ENCODE measurements around the gene CNTN5. TPM values are rescaled to one million over a fixed set of nuclear protein-coding genes. Genes with fewer than 3 reads are reported as not detected.
A peak's percentile ranks its signal among the peaks of the same experiment; 100 is the strongest.

Gene CNTN5
- polyA plus RNA-seq, 1 donor from 2014 or later: 1.1 TPM

GRCh38 chr11:100308202-100308601 lies 1287.5 kb downstream of the CNTN5 start:
- no peaks in the 10 kb centered on the region for H3K9me2 ChIP-seq (ENCODE audit: insufficient read depth, low read length)
- TF ChIP-seq, protein P1, sequence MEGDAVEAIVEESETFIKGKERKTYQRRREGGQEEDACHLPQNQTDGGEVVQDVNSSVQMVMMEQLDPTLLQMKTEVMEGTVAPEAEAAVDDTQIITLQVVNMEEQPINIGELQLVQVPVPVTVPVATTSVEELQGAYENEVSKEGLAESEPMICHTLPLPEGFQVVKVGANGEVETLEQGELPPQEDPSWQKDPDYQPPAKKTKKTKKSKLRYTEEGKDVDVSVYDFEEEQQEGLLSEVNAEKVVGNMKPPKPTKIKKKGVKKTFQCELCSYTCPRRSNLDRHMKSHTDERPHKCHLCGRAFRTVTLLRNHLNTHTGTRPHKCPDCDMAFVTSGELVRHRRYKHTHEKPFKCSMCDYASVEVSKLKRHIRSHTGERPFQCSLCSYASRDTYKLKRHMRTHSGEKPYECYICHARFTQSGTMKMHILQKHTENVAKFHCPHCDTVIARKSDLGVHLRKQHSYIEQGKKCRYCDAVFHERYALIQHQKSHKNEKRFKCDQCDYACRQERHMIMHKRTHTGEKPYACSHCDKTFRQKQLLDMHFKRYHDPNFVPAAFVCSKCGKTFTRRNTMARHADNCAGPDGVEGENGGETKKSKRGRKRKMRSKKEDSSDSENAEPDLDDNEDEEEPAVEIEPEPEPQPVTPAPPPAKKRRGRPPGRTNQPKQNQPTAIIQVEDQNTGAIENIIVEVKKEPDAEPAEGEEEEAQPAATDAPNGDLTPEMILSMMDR (IDR thresholded peaks at IDR 0.05; ENCODE audit: poor library complexity, severe bottlenecking): no peak
- TF ChIP-seq, protein P2, sequence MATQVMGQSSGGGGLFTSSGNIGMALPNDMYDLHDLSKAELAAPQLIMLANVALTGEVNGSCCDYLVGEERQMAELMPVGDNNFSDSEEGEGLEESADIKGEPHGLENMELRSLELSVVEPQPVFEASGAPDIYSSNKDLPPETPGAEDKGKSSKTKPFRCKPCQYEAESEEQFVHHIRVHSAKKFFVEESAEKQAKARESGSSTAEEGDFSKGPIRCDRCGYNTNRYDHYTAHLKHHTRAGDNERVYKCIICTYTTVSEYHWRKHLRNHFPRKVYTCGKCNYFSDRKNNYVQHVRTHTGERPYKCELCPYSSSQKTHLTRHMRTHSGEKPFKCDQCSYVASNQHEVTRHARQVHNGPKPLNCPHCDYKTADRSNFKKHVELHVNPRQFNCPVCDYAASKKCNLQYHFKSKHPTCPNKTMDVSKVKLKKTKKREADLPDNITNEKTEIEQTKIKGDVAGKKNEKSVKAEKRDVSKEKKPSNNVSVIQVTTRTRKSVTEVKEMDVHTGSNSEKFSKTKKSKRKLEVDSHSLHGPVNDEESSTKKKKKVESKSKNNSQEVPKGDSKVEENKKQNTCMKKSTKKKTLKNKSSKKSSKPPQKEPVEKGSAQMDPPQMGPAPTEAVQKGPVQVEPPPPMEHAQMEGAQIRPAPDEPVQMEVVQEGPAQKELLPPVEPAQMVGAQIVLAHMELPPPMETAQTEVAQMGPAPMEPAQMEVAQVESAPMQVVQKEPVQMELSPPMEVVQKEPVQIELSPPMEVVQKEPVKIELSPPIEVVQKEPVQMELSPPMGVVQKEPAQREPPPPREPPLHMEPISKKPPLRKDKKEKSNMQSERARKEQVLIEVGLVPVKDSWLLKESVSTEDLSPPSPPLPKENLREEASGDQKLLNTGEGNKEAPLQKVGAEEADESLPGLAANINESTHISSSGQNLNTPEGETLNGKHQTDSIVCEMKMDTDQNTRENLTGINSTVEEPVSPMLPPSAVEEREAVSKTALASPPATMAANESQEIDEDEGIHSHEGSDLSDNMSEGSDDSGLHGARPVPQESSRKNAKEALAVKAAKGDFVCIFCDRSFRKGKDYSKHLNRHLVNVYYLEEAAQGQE (IDR thresholded peaks at IDR 0.05; ENCODE audit: borderline replicate concordance): no peak
- TF ChIP-seq TAF1 (IDR thresholded peaks at IDR 0.05; ENCODE audit: low read depth) (no peak), SMC3 (conservative IDR thresholded peaks at IDR 0.05; ENCODE audit: poor library complexity) (no peak), MXI1 (conservative IDR thresholded peaks at IDR 0.05; ENCODE audit: poor library complexity, severe bottlenecking) (no peak), POLR2AphosphoS5 (IDR thresholded peaks at IDR 0.05) (peak; percentile 74), EP300 (conservative IDR thresholded peaks at IDR 0.05; ENCODE audit: poor library complexity, severe bottlenecking) (peak; percentile 61)
- no peaks in the 10 kb centered on the region for H4K20me1 ChIP-seq (ENCODE audit: insufficient read depth)
- no peak overlapping the region for H3K27ac ChIP-seq (ENCODE audit: low read length)
- H3K27me3 ChIP-seq (ENCODE audit: insufficient read depth, low read depth, low read length): no peaks in the 10 kb centered on the region
- no peak overlapping the region for H2AFZ ChIP-seq (ENCODE audit: low read depth, low read length)
- H3K79me2 ChIP-seq (replicated peaks; ENCODE audit: insufficient read depth, low read length): no peaks in the 10 kb centered on the region
- no peaks in the 10 kb centered on the region for H3F3A ChIP-seq (ENCODE audit: insufficient read depth, low read length, poor library complexity, severe bottlenecking)
- no peak overlapping the region for H3K4me3 ChIP-seq (ENCODE audit: low read length)
- no peaks in the 10 kb centered on the region for H3K9me3 ChIP-seq (ENCODE audit: low read length)
- H3K4me2 ChIP-seq (ENCODE audit: low read length): no peak overlapping the region
- H3K36me3 ChIP-seq (ENCODE audit: insufficient read depth, low read length): no peaks in the 10 kb centered on the region
- no peak overlapping the region for H3K9ac ChIP-seq (ENCODE audit: low read length)

GRCh38 chr11:100315946-100316345 lies 1295.2 kb downstream of the CNTN5 start:
- Histone ChIP-seq H3K27me3 (ENCODE audit: insufficient read depth, low read depth, low read length) (no peaks in the 10 kb centered on the region), H3K9me2 (ENCODE audit: insufficient read depth, low read length) (no peaks in the 10 kb centered on the region), H3K4me3 (ENCODE audit: low read length) (no peak overlapping the region), H3K27ac (ENCODE audit: low read length) (no peak overlapping the region), H2AFZ (ENCODE audit: low read depth, low read length) (no peak overlapping the region), H3K4me2 (ENCODE audit: low read length) (no peak overlapping the region), H3K79me2 (replicated peaks; ENCODE audit: insufficient read depth, low read length) (no peaks in the 10 kb centered on the region), H3F3A (ENCODE audit: insufficient read depth, low read length, poor library complexity, severe bottlenecking) (no peaks in the 10 kb centered on the region), H3K36me3 (ENCODE audit: insufficient read depth, low read length) (no peaks in the 10 kb centered on the region), H3K9me3 (ENCODE audit: low read length) (no peaks in the 10 kb centered on the region), H4K20me1 (ENCODE audit: insufficient read depth) (no peaks in the 10 kb centered on the region), H3K9ac (ENCODE audit: low read length) (no peak overlapping the region)
- TF ChIP-seq, protein P2 (IDR thresholded peaks at IDR 0.05; ENCODE audit: borderline replicate concordance): no peak
- TF ChIP-seq, protein P1 (IDR thresholded peaks at IDR 0.05; ENCODE audit: poor library complexity, severe bottlenecking): no peak
- TF ChIP-seq EP300 (conservative IDR thresholded peaks at IDR 0.05; ENCODE audit: poor library complexity, severe bottlenecking) (no peak), MXI1 (conservative IDR thresholded peaks at IDR 0.05; ENCODE audit: poor library complexity, severe bottlenecking) (no peak), RAD21 (conservative IDR thresholded peaks at IDR 0.05) (no peak), TAF1 (IDR thresholded peaks at IDR 0.05; ENCODE audit: low read depth) (no peak), POLR2AphosphoS5 (IDR thresholded peaks at IDR 0.05) (no peak), EZH2 (IDR thresholded peaks at IDR 0.05; ENCODE audit: borderline replicate concordance, insufficient read depth, low read length, poor library complexity, severe bottlenecking) (no peak), SMC3 (conservative IDR thresholded peaks at IDR 0.05; ENCODE audit: poor library complexity) (no peak)
